Adipocyte (in vitro differentiated cells): ENCODE data around the gene DLG2.

Source experiments
- DNase-seq: peaks from one replicate; pipeline ENCODE4 v3.0.0-alpha.2; 2015; ENCODE audit warnings: low read depth
- H3K27me3 ChIP-seq: replicated peaks from 2 replicates; pipeline ENCODE4 v1.7.0; 2013; ENCODE audit warnings: mild to moderate bottlenecking, low read length, moderate library complexity; ENCODE audit not compliant: control insufficient read depth, insufficient read depth
- H3K36me3 ChIP-seq: 2 replicates; pipeline ENCODE4 v1.7.0; 2013; ENCODE audit warnings: low read length, mild to moderate bottlenecking, moderate library complexity; ENCODE audit not compliant: control insufficient read depth, insufficient read depth, severe bottlenecking
- H3K4me1 ChIP-seq: 2 replicates; pipeline ENCODE4 v1.7.0; 2013; ENCODE audit warnings: mild to moderate bottlenecking, low read length, moderate library complexity; ENCODE audit not compliant: control insufficient read depth, insufficient read depth
- H3K4me3 ChIP-seq: 2 replicates; pipeline ENCODE4 v1.7.0; 2013; ENCODE audit warnings: mild to moderate bottlenecking, low read length, moderate library complexity
- H3K9ac ChIP-seq: 2 replicates; pipeline ENCODE4 v1.7.0; 2013; ENCODE audit warnings: mild to moderate bottlenecking, low read length, moderate library complexity
- H3K9me3 ChIP-seq: 2 replicates; pipeline ENCODE4 v1.7.0; 2013; ENCODE audit warnings: mild to moderate bottlenecking, low read length, moderate library complexity; ENCODE audit not compliant: control insufficient read depth

The DLG2 gene

DNA sequence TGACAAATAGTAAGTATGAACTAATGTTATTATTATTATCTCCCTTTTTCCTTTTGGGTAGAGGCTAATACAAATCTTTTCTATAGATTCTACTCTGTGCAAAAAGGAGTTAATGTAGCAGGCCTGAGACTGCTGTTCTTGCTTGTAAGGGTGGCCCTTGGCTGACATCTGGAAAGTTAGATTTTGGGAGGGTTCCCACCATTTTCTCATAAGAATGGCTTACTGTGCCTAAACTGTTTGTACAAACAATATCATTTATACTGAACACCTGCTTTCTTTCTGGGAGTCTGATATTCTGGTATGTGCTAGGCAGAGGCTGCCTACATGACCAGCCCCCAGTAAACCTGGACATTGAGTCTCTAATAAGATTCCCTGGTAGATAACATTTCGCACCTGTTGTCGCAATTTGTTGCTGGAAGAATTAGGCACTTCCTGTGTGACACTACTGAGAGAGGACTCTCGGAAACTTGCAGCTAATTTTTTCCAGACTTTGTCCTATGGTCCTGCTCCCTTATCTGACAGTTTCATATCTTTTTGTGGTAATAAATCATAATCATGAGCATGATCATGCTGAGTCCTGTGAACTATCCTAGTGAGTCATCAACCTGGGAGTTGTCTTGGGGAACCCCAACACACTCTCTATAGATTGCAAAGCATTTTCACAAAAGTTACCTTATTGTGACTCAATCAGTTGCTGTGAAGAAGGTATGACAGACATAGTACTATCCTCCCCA lies 2083.3 kb downstream of the DLG2 start:
- Histone ChIP-seq H3K36me3 (no peaks in the 10 kb centered on the region), H3K9me3 (no peaks in the 10 kb centered on the region), H3K27me3 (no peaks in the 10 kb centered on the region)

DNA sequence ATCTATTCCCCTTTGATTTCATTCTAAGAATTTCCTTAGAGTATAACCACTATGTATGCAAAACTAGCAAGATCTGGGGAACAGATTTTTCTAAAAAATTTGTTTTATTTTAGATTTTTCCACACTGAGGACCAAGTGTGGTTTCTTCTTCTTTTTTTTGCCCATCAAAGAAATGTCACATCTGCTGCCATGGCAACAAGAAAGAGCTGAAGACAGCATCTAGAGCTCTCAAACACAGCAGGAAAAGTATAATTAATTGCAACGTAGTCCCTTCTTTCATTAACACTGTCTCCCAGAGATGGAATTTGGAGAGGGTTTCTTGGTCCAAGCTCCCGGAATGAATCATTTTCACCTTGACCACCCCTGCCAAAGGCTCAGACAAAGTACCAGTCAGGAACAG lies 2084.3 kb downstream of the DLG2 start:
- H3K9me3 ChIP-seq: no peaks in the 10 kb centered on the region
- no peaks in the 10 kb centered on the region for H3K27me3 ChIP-seq
- H3K4me1 ChIP-seq: no peaks in the 10 kb centered on the region
- DNase-seq: no peak
- H3K36me3 ChIP-seq: no peaks in the 10 kb centered on the region
- H3K9ac ChIP-seq: no peak overlapping the region
- H3K4me3 ChIP-seq: no peak overlapping the region

More for the DNA sequence above, 2083.3 kb downstream of the DLG2 start:
- Histone ChIP-seq H3K4me3 (no peak overlapping the region), H3K9ac (no peak overlapping the region), H3K4me1 (no peaks in the 10 kb centered on the region)
- no peak for DNase-seq

DNA sequence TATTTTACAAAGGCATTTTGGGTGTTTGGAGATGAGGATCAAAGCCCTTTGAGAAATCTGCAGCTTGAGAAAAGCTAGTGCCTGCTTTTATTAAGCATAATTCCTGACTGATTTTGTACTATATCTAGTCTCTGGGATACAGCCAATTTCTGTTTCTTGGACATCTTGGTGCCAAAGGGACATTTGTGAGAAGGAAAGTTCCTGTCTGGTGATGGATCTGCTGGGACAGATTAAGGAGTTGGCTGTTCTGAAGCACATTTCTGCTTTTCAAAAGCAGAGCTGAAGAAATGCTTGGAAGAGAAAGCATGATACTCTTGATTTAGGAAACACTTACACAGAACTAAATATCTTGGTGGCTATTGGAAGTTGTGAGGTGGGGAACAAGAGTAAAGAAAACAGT lies 2086.4 kb downstream of the DLG2 start:
- no peak overlapping the region for H3K4me3 ChIP-seq
- no peaks in the 10 kb centered on the region for H3K9me3 ChIP-seq
- H3K9ac ChIP-seq: no peak overlapping the region
- no peaks in the 10 kb centered on the region for H3K36me3 ChIP-seq
- DNase-seq: no peak
- no peaks in the 10 kb centered on the region for H3K4me1 ChIP-seq
- no peaks in the 10 kb centered on the region for H3K27me3 ChIP-seq

GRCh38 chr11:83540112-83540675 lies 2086.9 kb downstream of the DLG2 start:
- no peaks in the 10 kb centered on the region for H3K9me3 ChIP-seq
- no peaks in the 10 kb centered on the region for H3K4me1 ChIP-seq

DNA sequence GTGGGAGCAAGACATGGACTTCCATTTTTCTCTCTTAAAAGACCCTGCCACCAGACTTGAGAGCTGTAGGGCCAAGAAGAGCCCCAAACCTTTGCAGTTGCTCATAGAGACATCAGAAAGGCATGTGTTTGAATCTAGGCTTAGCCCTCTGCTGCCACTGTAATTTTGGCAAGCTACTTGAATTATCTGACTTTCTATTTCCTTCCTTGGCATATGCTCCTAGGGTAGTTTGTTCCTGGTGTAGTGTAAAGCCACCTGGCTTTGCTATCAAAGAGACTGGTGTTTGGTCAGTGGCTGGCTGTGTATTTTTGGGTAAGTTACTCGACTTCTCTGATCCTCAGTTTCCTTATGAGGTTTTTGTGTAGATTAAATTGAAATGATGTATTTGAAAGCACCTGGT lies 2088.9 kb downstream of the DLG2 start:
- no peaks in the 10 kb centered on the region for H3K36me3 ChIP-seq

More at GRCh38 chr11:83540112-83540675, 2086.9 kb downstream of the DLG2 start:
- peak; percentile 2 for DNase-seq
- H3K27me3 ChIP-seq: no peaks in the 10 kb centered on the region
- no peaks in the 10 kb centered on the region for H3K36me3 ChIP-seq
- H3K4me3 ChIP-seq: no peak overlapping the region
- no peak overlapping the region for H3K9ac ChIP-seq

DNA sequence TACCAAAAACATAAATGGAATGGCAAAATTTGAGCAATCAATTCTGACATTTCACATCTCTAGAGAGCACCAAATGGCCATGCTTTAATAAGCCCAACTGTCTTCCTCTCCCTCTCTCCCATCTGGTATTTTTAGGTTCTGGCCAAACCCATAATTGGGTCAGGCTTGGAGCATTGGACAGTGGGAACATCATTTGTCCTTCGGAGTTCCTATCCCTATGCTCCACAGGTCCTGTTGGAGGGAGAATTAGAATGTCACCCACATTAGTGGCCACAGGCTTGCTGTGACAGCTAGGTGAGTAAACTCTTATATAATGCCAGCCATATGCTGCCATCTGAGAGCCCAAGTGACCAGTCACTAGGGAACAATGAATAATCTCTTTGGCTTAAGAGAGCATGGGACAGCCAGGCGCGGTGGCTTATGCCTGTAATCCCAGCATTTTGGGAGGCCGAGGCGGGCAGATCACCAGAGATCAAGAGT lies 2090.0 kb downstream of the DLG2 start:
- H3K36me3 ChIP-seq: no peaks in the 10 kb centered on the region
- no peak for DNase-seq
- no peak overlapping the region for H3K9ac ChIP-seq
- H3K4me1 ChIP-seq: no peaks in the 10 kb centered on the region
- no peak overlapping the region for H3K4me3 ChIP-seq
- no peaks in the 10 kb centered on the region for H3K27me3 ChIP-seq
- H3K9me3 ChIP-seq: no peaks in the 10 kb centered on the region

More for the DNA sequence above, 2088.9 kb downstream of the DLG2 start:
- no peak overlapping the region for H3K4me3 ChIP-seq
- H3K4me1 ChIP-seq: no peaks in the 10 kb centered on the region
- no peaks in the 10 kb centered on the region for H3K9me3 ChIP-seq
- H3K27me3 ChIP-seq: no peaks in the 10 kb centered on the region
- DNase-seq: no peak
- no peak overlapping the region for H3K9ac ChIP-seq

DNA sequence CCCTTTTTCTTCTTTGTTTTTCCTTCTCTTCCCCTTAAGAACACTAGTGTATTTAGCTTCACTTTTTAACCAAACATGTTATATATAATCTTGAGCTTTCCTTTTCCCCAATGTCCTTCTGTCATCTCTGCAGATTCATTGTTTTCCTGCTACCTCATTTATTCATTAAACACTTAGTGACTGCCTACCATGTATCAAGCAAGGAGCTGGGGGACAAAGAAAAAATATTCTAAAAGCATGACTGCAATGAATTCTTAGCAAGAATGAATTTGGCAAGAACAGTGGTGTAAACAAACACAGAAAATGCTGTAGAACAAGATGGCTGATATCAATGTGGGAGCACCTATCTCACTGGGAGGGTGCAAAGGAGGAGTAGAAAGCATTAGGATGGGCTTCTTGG lies 2094.0 kb downstream of the DLG2 start:
- Histone ChIP-seq H3K9ac (no peak overlapping the region), H3K36me3 (no peaks in the 10 kb centered on the region), H3K4me3 (no peak overlapping the region), H3K27me3 (no peaks in the 10 kb centered on the region), H3K4me1 (no peaks in the 10 kb centered on the region), H3K9me3 (no peaks in the 10 kb centered on the region)
- DNase-seq: no peak

GRCh38 chr11:83528877-83529276 lies 2098.3 kb downstream of the DLG2 start:
- H3K4me1 ChIP-seq: no peaks in the 10 kb centered on the region
- no peaks in the 10 kb centered on the region for H3K27me3 ChIP-seq
- no peaks in the 10 kb centered on the region for H3K9me3 ChIP-seq
- no peaks in the 10 kb centered on the region for H3K36me3 ChIP-seq
- no peak overlapping the region for H3K4me3 ChIP-seq
- no peak overlapping the region for H3K9ac ChIP-seq
- no peak for DNase-seq

DNA sequence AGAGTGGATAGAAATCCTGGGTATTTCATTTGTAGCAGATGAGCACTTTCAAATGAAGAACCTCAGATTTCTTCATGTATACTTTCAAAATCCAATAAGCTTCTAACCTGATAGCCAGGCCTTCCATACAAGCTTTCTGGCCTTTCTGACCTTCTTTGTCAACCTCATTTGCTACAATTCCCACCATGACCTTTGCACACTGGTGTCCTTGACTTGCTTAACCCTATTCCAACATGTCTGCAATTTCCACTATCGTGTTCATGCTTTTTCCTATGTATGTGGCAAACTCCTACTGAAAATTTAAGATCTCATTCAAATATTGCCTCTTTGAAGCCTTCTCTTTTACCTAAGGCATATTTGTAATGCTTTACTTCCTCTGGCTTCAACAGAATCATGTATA lies 2098.9 kb downstream of the DLG2 start:
- H3K9ac ChIP-seq: no peak overlapping the region
- no peaks in the 10 kb centered on the region for H3K27me3 ChIP-seq
- DNase-seq: no peak
- H3K4me3 ChIP-seq: no peak overlapping the region
- H3K9me3 ChIP-seq: no peaks in the 10 kb centered on the region
- no peaks in the 10 kb centered on the region for H3K4me1 ChIP-seq
- H3K36me3 ChIP-seq: no peaks in the 10 kb centered on the region

DNA sequence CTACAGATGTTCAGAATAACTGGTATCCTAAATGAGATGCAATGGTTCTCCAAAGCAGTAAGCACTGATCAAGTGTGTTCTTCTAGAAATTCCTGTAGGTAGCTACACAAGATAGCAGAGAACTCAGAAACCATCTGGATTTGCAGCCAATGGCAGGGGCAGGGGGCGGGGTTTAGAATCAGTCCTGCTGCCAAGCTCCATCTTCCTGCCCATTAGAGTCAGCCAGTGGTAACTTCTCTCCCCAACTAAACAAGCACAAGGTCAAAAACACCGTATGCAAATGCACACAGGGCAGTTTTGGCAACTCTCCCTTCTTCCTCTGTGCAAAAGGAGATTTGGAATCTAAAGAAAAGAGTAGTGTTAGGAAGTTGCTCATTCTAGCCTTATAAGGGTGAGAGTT lies 2103.5 kb downstream of the DLG2 start:
- Histone ChIP-seq H3K27me3 (no peaks in the 10 kb centered on the region), H3K36me3 (no peaks in the 10 kb centered on the region), H3K9ac (no peak overlapping the region), H3K9me3 (no peaks in the 10 kb centered on the region), H3K4me1 (no peaks in the 10 kb centered on the region), H3K4me3 (no peak overlapping the region)
- no peak for DNase-seq

GRCh38 chr11:83522911-83523310 lies 2104.2 kb downstream of the DLG2 start:
- Histone ChIP-seq H3K4me1 (no peaks in the 10 kb centered on the region), H3K9ac (no peak overlapping the region), H3K36me3 (no peaks in the 10 kb centered on the region), H3K9me3 (no peaks in the 10 kb centered on the region), H3K4me3 (no peak overlapping the region), H3K27me3 (no peaks in the 10 kb centered on the region)
- no peak for DNase-seq
